ENCODE data around the gene SLC2A8. TPM values are rescaled to one million over a fixed set of nuclear protein-coding genes. Genes with fewer than 3 reads are reported as not detected.

Gene SLC2A8
- total and polyA plus RNA-seq, 9 donors = 6.2 to 21.2 (median 17.8) TPM

DNA sequence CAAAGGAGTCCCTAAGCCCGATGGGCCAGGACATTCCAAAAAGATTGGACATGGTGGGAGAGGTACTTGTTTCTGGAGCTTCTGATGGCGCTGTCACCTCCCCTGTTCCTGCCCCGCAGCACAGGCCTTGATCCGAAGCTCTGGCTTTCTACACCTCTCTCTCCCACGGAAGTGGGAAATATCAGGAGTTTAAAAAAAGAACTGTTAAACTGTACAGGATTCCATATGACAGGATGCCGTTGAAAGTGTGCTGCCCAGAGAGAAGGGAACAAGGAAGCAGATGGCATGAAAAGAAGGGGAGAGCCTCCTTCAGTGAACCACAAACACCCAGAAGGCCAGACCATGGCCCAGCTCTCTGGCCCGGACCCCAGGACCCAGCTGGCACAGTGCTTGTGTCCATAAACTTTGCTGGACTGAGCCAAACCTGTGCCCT is 26.8 kb upstream of the SLC2A8 start:
- Histone ChIP-seq H3K27me3 (no peaks in the 10 kb centered on the region), H3K36me3 (no peaks in the 10 kb centered on the region), H3K9me3 (no peaks in the 10 kb centered on the region), H3K4me3 (no peak overlapping the region), H3K27ac (no peak overlapping the region), H3K4me1 (ENCODE audit: insufficient read depth) (no peaks in the 10 kb centered on the region)
- DNase-seq = no peak
- 68 to 77% (median 74%) methylated on average over 7 of the region's 7 CpGs for WGBS, 3 donors
- TF ChIP-seq, protein P1, sequence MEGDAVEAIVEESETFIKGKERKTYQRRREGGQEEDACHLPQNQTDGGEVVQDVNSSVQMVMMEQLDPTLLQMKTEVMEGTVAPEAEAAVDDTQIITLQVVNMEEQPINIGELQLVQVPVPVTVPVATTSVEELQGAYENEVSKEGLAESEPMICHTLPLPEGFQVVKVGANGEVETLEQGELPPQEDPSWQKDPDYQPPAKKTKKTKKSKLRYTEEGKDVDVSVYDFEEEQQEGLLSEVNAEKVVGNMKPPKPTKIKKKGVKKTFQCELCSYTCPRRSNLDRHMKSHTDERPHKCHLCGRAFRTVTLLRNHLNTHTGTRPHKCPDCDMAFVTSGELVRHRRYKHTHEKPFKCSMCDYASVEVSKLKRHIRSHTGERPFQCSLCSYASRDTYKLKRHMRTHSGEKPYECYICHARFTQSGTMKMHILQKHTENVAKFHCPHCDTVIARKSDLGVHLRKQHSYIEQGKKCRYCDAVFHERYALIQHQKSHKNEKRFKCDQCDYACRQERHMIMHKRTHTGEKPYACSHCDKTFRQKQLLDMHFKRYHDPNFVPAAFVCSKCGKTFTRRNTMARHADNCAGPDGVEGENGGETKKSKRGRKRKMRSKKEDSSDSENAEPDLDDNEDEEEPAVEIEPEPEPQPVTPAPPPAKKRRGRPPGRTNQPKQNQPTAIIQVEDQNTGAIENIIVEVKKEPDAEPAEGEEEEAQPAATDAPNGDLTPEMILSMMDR (IDR thresholded peaks at IDR 0.05) = no peak
- TF ChIP-seq EP300 (IDR thresholded peaks at IDR 0.05) (no peak), POLR2A (IDR thresholded peaks at IDR 0.05) (no peak)
- intact Hi-C loops (cut with DNase I) = no loop called here

DNA sequence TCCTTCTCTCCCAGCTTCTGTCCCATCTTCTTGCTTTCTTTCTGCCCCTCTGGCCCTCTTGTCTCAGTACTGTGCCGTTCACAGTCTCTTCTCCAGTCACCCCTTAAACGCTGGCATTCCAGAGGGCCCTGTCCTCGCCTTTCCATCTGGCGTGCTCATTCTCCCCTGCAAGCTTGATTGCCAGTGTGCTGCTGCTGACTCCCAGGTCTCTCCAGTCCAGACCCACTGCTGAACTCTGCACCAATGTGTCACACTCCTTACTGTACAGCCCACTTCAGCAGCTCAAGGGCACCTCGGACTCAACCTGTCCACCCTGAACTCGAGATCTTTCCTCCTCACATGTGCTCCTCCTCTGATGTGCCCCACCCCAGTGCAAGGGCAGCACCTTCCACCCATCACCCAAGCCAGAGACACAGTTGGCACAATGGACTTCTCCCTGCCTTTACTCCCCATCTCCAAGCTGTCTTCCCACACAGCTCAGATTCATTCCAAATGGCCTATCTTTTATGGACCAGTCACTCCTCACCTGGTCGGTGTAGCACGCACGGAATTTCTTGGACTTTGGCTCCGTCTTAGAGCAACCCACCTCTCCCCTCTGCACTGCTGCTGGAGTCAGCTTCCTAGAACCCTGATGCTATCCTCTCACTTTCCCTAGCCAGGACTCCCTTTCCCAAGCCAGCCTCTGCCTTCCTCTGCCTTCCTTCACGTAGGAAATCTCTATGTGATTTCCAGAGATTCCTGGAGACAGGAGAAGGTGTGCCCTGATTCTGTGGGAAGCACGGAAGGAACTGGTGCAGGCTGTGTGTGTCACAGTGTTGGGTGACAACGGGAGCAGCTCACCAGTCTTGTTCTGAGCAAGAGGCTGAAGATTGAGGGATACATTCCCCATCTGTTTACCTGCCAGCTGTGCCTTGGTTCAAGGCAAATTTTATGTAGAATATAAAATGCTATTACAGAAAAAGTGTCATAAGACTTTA is 26.0 kb upstream of the SLC2A8 start:
- 87 to 92% (median 87%) methylated on average over 13 of the region's 13 CpGs for WGBS, 3 donors
- no peaks in the 10 kb centered on the region for H3K4me1 ChIP-seq (ENCODE audit: insufficient read depth)

DNA sequence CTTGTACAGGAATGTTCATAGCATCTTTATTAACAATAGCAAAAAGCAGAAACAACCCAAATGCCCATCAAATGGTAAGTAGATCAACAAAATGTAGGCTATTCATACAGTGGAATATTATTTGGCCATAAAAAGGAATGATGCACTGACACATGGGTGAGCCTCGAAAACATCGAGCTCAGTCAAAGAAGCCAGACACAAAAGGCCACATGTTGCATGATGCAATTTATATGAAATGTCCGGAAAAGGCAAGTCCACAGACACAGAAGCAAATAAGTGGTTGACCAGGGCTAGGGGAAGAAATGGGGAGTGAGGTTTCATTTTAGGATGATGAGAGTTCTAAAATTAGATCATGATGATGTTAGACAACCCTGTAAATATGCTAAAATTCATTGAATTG is 16.5 kb upstream of the SLC2A8 start:
- DNase-seq = no peak
- intact Hi-C loops (cut with DNase I) = no loop called here
- 95 to 98% (median 96%) methylated on average over 3 of the region's 3 CpGs for WGBS, 3 donors
- H3K9me3 ChIP-seq = no peaks in the 10 kb centered on the region
- no peak overlapping the region for H3K4me3 ChIP-seq
- H3K27me3 ChIP-seq = no peaks in the 10 kb centered on the region
- H3K4me1 ChIP-seq (ENCODE audit: insufficient read depth) = no peaks in the 10 kb centered on the region
- TF ChIP-seq, protein P1 (IDR thresholded peaks at IDR 0.05) = no peak
- TF ChIP-seq POLR2A (IDR thresholded peaks at IDR 0.05) (no peak), EP300 (IDR thresholded peaks at IDR 0.05) (no peak)
- no peak overlapping the region for H3K27ac ChIP-seq
- no peaks in the 10 kb centered on the region for H3K36me3 ChIP-seq

More for the DNA sequence above, 26.0 kb upstream of the SLC2A8 start:
- Histone ChIP-seq H3K27ac (no peak overlapping the region), H3K4me3 (no peak overlapping the region), H3K36me3 (no peaks in the 10 kb centered on the region), H3K27me3 (no peaks in the 10 kb centered on the region), H3K9me3 (no peaks in the 10 kb centered on the region)
- DNase-seq = no peak
- TF ChIP-seq, protein P1 (IDR thresholded peaks at IDR 0.05) = no peak
- no peak for TF ChIP-seq EP300 (IDR thresholded peaks at IDR 0.05)
- no peak for TF ChIP-seq POLR2A (IDR thresholded peaks at IDR 0.05)
- intact Hi-C loops (cut with DNase I) = no loop called here

DNA sequence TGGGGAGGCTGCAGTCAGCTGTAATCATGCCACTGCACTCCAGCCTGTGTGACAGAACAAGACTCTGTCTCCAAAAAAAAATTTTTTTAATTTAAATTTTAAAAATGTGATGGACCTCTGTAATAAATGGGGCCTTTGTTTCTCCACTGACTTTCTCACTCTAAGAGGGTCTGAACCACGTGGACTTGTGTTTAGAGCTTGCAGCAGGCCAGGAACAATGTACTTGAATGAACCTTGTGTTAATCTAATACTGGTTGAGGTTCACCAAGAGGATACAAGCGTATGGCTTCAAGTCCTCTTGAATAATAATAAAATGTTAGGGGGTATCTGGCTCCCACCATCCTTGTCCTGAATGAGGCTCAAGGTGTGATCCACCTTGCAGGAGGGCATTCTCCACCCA is 14.4 kb upstream of the SLC2A8 start:
- H3K27me3 ChIP-seq = no peaks in the 10 kb centered on the region
- H3K36me3 ChIP-seq = no peaks in the 10 kb centered on the region
- no peak overlapping the region for H3K4me3 ChIP-seq
- H3K9me3 ChIP-seq = no peaks in the 10 kb centered on the region
- H3K4me1 ChIP-seq (ENCODE audit: insufficient read depth) = no peaks in the 10 kb centered on the region
- intact Hi-C loops (cut with DNase I) = no loop called here
- WGBS, 3 donors = 83 to 88% (median 85%) methylated on average over 2 of the region's 2 CpGs
- H3K27ac ChIP-seq = no peak overlapping the region
- no peak for DNase-seq
- TF ChIP-seq EP300 (IDR thresholded peaks at IDR 0.05) = no peak
- TF ChIP-seq, protein P1 (IDR thresholded peaks at IDR 0.05) = no peak
- no peak for TF ChIP-seq POLR2A (IDR thresholded peaks at IDR 0.05)

Measured in ovary (tissue), 9 donors.